ENCODE results near the gene PKNOX1.
"Not testable (repeated sequence)": the region's sequence is repeated elsewhere in the genome, so short reads cannot be mapped to it uniquely, and the experiment has no call there.

Gene PKNOX1

GRCh38 chr21:43021191-43021590 is 46.8 kb downstream of the PKNOX1 start:
- DNase-seq = no peak

GRCh38 chr21:43021756-43022600 is 47.6 kb downstream of the PKNOX1 start:
- no peak for DNase-seq

- no peak for DNase-seq
Observed at GRCh38 chr21:43023175-43023574, 48.8 kb downstream of the PKNOX1 start.

- DNase-seq = no peak
Observed at GRCh38 chr21:43024439-43025136, 50.2 kb downstream of the PKNOX1 start.

GRCh38 chr21:43025636-43026180 is 51.3 kb downstream of the PKNOX1 start:
- no peak for DNase-seq

- no peak for DNase-seq
Observed at GRCh38 chr21:43027846-43028731, 53.7 kb downstream of the PKNOX1 start.

- DNase-seq = no peak
Observed at GRCh38 chr21:43029785-43030184, 55.4 kb downstream of the PKNOX1 start.

GRCh38 chr21:43031121-43031619 is 56.8 kb downstream of the PKNOX1 start:
- DNase-seq = no peak

GRCh38 chr21:43034101-43034500 is 59.7 kb downstream of the PKNOX1 start:
- DNase-seq = no peak

GRCh38 chr21:43034826-43035225 is 60.5 kb downstream of the PKNOX1 start:
- DNase-seq = no peak

GRCh38 chr21:43036889-43037288 is 62.5 kb downstream of the PKNOX1 start:
- not testable (repeated sequence) for DNase-seq

GRCh38 chr21:43037918-43038658 is 63.7 kb downstream of the PKNOX1 start:
- not testable (repeated sequence) for DNase-seq

- not testable (repeated sequence) for DNase-seq
Observed at GRCh38 chr21:43038659-43039044, 64.3 kb downstream of the PKNOX1 start.

GRCh38 chr21:43042169-43042568 is 67.8 kb downstream of the PKNOX1 start:
- DNase-seq = not testable (repeated sequence)

GRCh38 chr21:43043291-43043690 is 68.9 kb downstream of the PKNOX1 start:
- DNase-seq = not testable (repeated sequence)

- not testable (repeated sequence) for DNase-seq
Observed at GRCh38 chr21:43044547-43044946, 70.2 kb downstream of the PKNOX1 start.

GRCh38 chr21:43045165-43045875 is 71.0 kb downstream of the PKNOX1 start:
- not testable (repeated sequence) for DNase-seq

- DNase-seq = not testable (repeated sequence)
Observed at GRCh38 chr21:43045876-43046821, 71.8 kb downstream of the PKNOX1 start.

- DNase-seq = not testable (repeated sequence)
Observed at GRCh38 chr21:43053112-43053511, 78.8 kb downstream of the PKNOX1 start.
